Activated naive CD8-positive, alpha-beta T cell (primary cell): ENCODE results near the gene SLC16A3.

ENCODE experiments used
- H3K27ac Mint-ChIP-seq: one replicate; pipeline ENCODE4 v1.8.0; 2021; ENCODE audit warnings: mixed read lengths
- H3K27me3 Mint-ChIP-seq: one replicate; pipeline ENCODE4 v1.8.0; 2021; ENCODE audit warnings: mixed read lengths
- H3K36me3 Mint-ChIP-seq: one replicate; pipeline ENCODE4 v1.8.0; 2021; ENCODE audit warnings: mixed read lengths
- H3K4me1 Mint-ChIP-seq: one replicate; pipeline ENCODE4 v1.8.0; 2021; ENCODE audit warnings: low read depth, mixed read lengths
- H3K4me3 Mint-ChIP-seq: one replicate; pipeline ENCODE4 v1.8.0; 2021; ENCODE audit warnings: mild to moderate bottlenecking, mixed read lengths
- H3K9me3 Mint-ChIP-seq: one replicate; pipeline ENCODE4 v1.8.0; 2021; ENCODE audit warnings: low read depth, mixed read lengths

SLC16A3 gene

GRCh38 chr17:82242977-82243647, 14.3 kb downstream of the SLC16A3 start:
- Mint-ChIP-seq H3K4me3 (no peak overlapping the region), H3K4me1 (peaks cover 44% of the 10 kb centered on the region)

GRCh38 chr17:82243648-82244412, 15.0 kb downstream of the SLC16A3 start:
- Mint-ChIP-seq H3K27me3 (no peaks in the 10 kb centered on the region), H3K4me1 (peaks cover 40% of the 10 kb centered on the region), H3K4me3 (no peak overlapping the region), H3K36me3 (peaks cover 3% of the 10 kb centered on the region), H3K27ac (peak overlapping the region; percentile 28), H3K9me3 (no peaks in the 10 kb centered on the region)

More at GRCh38 chr17:82242977-82243647, 14.3 kb downstream of the SLC16A3 start:
- peaks cover 2% of the 10 kb centered on the region for H3K36me3 Mint-ChIP-seq
- no peak overlapping the region for H3K27ac Mint-ChIP-seq
- H3K9me3 Mint-ChIP-seq, result no peaks in the 10 kb centered on the region
- no peaks in the 10 kb centered on the region for H3K27me3 Mint-ChIP-seq

GRCh38 chr17:82244413-82245133, 15.7 kb downstream of the SLC16A3 start:
- Mint-ChIP-seq H3K27me3 (no peaks in the 10 kb centered on the region), H3K36me3 (peaks cover 3% of the 10 kb centered on the region), H3K4me3 (no peak overlapping the region), H3K27ac (peak overlapping the region; percentile 28), H3K4me1 (peaks cover 36% of the 10 kb centered on the region), H3K9me3 (no peaks in the 10 kb centered on the region)

- peaks cover 33% of the 10 kb centered on the region for H3K4me1 Mint-ChIP-seq
- H3K27ac Mint-ChIP-seq, result peak overlapping the region; percentile 28
Measured at GRCh38 chr17:82245134-82246039, 16.5 kb downstream of the SLC16A3 start.

GRCh38 chr17:82246040-82246364, 17.2 kb downstream of the SLC16A3 start:
- peaks cover 3% of the 10 kb centered on the region for H3K36me3 Mint-ChIP-seq
- no peak overlapping the region for H3K4me3 Mint-ChIP-seq
- H3K4me1 Mint-ChIP-seq, result peaks cover 28% of the 10 kb centered on the region
- no peaks in the 10 kb centered on the region for H3K9me3 Mint-ChIP-seq
- no peak overlapping the region for H3K27ac Mint-ChIP-seq
- no peaks in the 10 kb centered on the region for H3K27me3 Mint-ChIP-seq

More at GRCh38 chr17:82245134-82246039, 16.5 kb downstream of the SLC16A3 start:
- H3K9me3 Mint-ChIP-seq, result no peaks in the 10 kb centered on the region
- no peak overlapping the region for H3K4me3 Mint-ChIP-seq
- peaks cover 3% of the 10 kb centered on the region for H3K36me3 Mint-ChIP-seq
- H3K27me3 Mint-ChIP-seq, result no peaks in the 10 kb centered on the region

- no peak overlapping the region for H3K27ac Mint-ChIP-seq
- no peaks in the 10 kb centered on the region for H3K9me3 Mint-ChIP-seq
- no peaks in the 10 kb centered on the region for H3K27me3 Mint-ChIP-seq
- peaks cover 3% of the 10 kb centered on the region for H3K36me3 Mint-ChIP-seq
- H3K4me1 Mint-ChIP-seq, result peaks cover 26% of the 10 kb centered on the region
- no peak overlapping the region for H3K4me3 Mint-ChIP-seq
Measured at GRCh38 chr17:82246365-82247181, 17.7 kb downstream of the SLC16A3 start.

- Mint-ChIP-seq H3K4me1 (peaks cover 23% of the 10 kb centered on the region), H3K36me3 (peaks cover 4% of the 10 kb centered on the region), H3K27me3 (no peaks in the 10 kb centered on the region), H3K4me3 (no peak overlapping the region), H3K27ac (peak overlapping the region; percentile 64), H3K9me3 (no peaks in the 10 kb centered on the region)
Measured at GRCh38 chr17:82247182-82247823, 18.5 kb downstream of the SLC16A3 start.

- Mint-ChIP-seq H3K36me3 (peaks cover 6% of the 10 kb centered on the region), H3K27me3 (no peaks in the 10 kb centered on the region), H3K4me1 (peaks cover 19% of the 10 kb centered on the region), H3K27ac (peak overlapping the region; percentile 64), H3K9me3 (no peaks in the 10 kb centered on the region), H3K4me3 (no peak overlapping the region)
Measured at GRCh38 chr17:82247856-82248671, 19.2 kb downstream of the SLC16A3 start.

GRCh38 chr17:82248815-82249674, 20.2 kb downstream of the SLC16A3 start:
- Mint-ChIP-seq H3K36me3 (peaks cover 6% of the 10 kb centered on the region), H3K27ac (no peak overlapping the region), H3K4me1 (peaks cover 19% of the 10 kb centered on the region), H3K9me3 (no peaks in the 10 kb centered on the region), H3K4me3 (no peak overlapping the region), H3K27me3 (no peaks in the 10 kb centered on the region)

- no peaks in the 10 kb centered on the region for H3K27me3 Mint-ChIP-seq
- peaks cover 14% of the 10 kb centered on the region for H3K4me1 Mint-ChIP-seq
- H3K27ac Mint-ChIP-seq, result no peak overlapping the region
- no peaks in the 10 kb centered on the region for H3K9me3 Mint-ChIP-seq
- H3K36me3 Mint-ChIP-seq, result peaks cover 6% of the 10 kb centered on the region
- no peak overlapping the region for H3K4me3 Mint-ChIP-seq
Measured at GRCh38 chr17:82249896-82250581, 21.2 kb downstream of the SLC16A3 start.

- H3K27ac Mint-ChIP-seq, result no peak overlapping the region
- H3K36me3 Mint-ChIP-seq, result peaks cover 6% of the 10 kb centered on the region
- no peaks in the 10 kb centered on the region for H3K9me3 Mint-ChIP-seq
- peaks cover 16% of the 10 kb centered on the region for H3K4me1 Mint-ChIP-seq
- no peak overlapping the region for H3K4me3 Mint-ChIP-seq
- no peaks in the 10 kb centered on the region for H3K27me3 Mint-ChIP-seq
Measured at GRCh38 chr17:82250868-82251500, 22.1 kb downstream of the SLC16A3 start.
